Measurements from ENCODE around the gene MRPL50.

DNA sequence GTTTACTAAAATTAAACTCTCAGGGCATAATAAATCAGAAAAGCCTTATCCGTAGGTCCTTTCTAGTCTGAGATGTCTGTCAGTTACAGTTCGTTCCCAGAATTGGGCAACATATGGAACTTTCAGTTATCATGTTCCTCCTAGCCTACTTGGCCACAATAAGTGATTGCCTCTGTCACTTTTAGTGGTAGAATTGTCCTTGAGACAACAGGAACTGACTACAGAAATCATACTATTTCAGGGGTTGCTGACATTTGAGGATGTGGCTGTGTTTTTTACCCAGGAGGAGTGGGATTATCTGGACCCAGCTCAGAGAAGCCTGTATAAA, 1.2 kb upstream of the MRPL50 start:
- TF ChIP-seq, protein P1, sequence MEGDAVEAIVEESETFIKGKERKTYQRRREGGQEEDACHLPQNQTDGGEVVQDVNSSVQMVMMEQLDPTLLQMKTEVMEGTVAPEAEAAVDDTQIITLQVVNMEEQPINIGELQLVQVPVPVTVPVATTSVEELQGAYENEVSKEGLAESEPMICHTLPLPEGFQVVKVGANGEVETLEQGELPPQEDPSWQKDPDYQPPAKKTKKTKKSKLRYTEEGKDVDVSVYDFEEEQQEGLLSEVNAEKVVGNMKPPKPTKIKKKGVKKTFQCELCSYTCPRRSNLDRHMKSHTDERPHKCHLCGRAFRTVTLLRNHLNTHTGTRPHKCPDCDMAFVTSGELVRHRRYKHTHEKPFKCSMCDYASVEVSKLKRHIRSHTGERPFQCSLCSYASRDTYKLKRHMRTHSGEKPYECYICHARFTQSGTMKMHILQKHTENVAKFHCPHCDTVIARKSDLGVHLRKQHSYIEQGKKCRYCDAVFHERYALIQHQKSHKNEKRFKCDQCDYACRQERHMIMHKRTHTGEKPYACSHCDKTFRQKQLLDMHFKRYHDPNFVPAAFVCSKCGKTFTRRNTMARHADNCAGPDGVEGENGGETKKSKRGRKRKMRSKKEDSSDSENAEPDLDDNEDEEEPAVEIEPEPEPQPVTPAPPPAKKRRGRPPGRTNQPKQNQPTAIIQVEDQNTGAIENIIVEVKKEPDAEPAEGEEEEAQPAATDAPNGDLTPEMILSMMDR (IDR thresholded peaks at IDR 0.05; ENCODE audit: borderline replicate concordance, extremely low read depth, low read length, poor library complexity, severe bottlenecking) = no peak
- no peak for TF ChIP-seq EZH2 (IDR thresholded peaks at IDR 0.05; ENCODE audit: borderline replicate concordance, low read depth, low read length, severe bottlenecking)

Measured in DND-41 (cell line).